ENCODE data around the gene C11orf98. TPM values are rescaled to one million over a fixed set of nuclear protein-coding genes. Genes with fewer than 3 reads are reported as not detected.
A peak's percentile ranks its signal among the peaks of the same experiment; 100 is the strongest.

C11orf98 gene
- total RNA-seq, 1 experiment from 2014 or later, result 139 TPM

DNA sequence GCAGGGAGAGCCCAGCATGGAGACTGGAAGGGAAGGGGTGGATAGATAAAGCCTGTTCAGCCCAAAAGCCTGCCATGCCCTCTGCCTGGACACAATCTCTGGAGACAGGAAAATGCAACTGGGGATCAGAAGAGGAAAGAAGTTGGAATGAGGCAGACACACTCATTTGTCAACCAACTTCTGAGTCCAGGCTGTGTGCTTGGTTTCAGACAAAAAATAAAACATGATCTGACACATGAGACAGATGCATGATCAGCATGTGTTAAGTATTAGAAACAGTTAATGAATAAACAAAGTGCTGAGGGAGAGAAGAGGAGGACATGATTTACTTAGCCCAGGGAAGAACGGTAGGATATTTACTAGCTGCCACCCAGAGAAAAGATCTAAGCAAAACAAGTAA is 23.5 kb upstream of the C11orf98 start:
- Mint-ChIP-seq H3K27me3 (ENCODE audit: low read depth) (no peaks in the 10 kb centered on the region), H3K27ac (peak overlapping the region in 1 of 3 experiments; percentile 38; a peak in 2 of 7 replicates), H3K4me3 (no peak overlapping the region), H3K36me3 (ENCODE audit: insufficient read depth in 1 of 3, low read depth in 3 of 3) (peaks cover 9 to 29% (median 28%) of the 10 kb centered on the region in 3 experiments; a peak in 5 of 7 replicates), H3K9me3 (no peaks in the 10 kb centered on the region; a peak in 1 of 5 replicates), H3K4me1 (peaks cover 0 to 10% of the 10 kb centered on the region in 2 experiments; a peak in 3 of 4 replicates)
- H2BK12ac ChIP-seq (ENCODE audit: insufficient read length, low read depth, low read length), result no peak overlapping the region
- no peaks in the 10 kb centered on the region for H3K79me1 ChIP-seq (ENCODE audit: insufficient read depth, low read depth, low read length, poor library complexity, severe bottlenecking)
- no peaks in the 10 kb centered on the region for H3K9me3 ChIP-seq (ENCODE audit: control insufficient read depth, low read depth, low read length)
- no peak overlapping the region for H3K27ac ChIP-seq (ENCODE audit: insufficient read length, low read depth, low read length)
- no peak overlapping the region for H3K23ac ChIP-seq (ENCODE audit: insufficient read length, low read depth, low read length)
- H4K20me1 ChIP-seq (ENCODE audit: control insufficient read depth, insufficient read depth, insufficient read length), result no peaks in the 10 kb centered on the region
- no peak overlapping the region for H3K14ac ChIP-seq (ENCODE audit: insufficient read depth, low read length)
- no CpG with 5 or more reads among the region's 1 CpG for WGBS (ENCODE audit: extremely low coverage, insufficient read length, low lambda C conversion rate)
- no peak for DNase-seq
- H4K8ac ChIP-seq (replicated peaks; ENCODE audit: insufficient read length, low read depth, low read length), result no peak overlapping the region
- no peak overlapping the region for H2BK20ac ChIP-seq (ENCODE audit: low read depth, low read length, poor library complexity, severe bottlenecking)
- H2AK5ac ChIP-seq (ENCODE audit: insufficient read length, low read length), result no peak overlapping the region
- H3K4me1 ChIP-seq (ENCODE audit: insufficient read depth, low read length), result no peaks in the 10 kb centered on the region
- H3K18ac ChIP-seq (ENCODE audit: insufficient read length, low read depth, low read length), result no peak overlapping the region
- H2AFZ ChIP-seq (ENCODE audit: low read length), result no peak overlapping the region
- H3K56ac ChIP-seq (ENCODE audit: insufficient read length, low read depth, low read length), result no peak overlapping the region
- H4K91ac ChIP-seq (ENCODE audit: insufficient read length, low read depth, low read length), result no peak overlapping the region
- H2BK5ac ChIP-seq (ENCODE audit: insufficient read length, low read length), result no peak overlapping the region
- H2BK15ac ChIP-seq (ENCODE audit: low read depth, low read length), result no peak overlapping the region
- no peak overlapping the region for H3K4me2 ChIP-seq (ENCODE audit: insufficient read depth, insufficient read length, low read length)
- H3K4ac ChIP-seq (ENCODE audit: low read depth, low read length), result no peak overlapping the region
- no peak overlapping the region for H3T11ph ChIP-seq (ENCODE audit: low read length)
- H4K5ac ChIP-seq (ENCODE audit: insufficient read length, low read depth, low read length), result no peak overlapping the region
- TF ChIP-seq, protein P1, sequence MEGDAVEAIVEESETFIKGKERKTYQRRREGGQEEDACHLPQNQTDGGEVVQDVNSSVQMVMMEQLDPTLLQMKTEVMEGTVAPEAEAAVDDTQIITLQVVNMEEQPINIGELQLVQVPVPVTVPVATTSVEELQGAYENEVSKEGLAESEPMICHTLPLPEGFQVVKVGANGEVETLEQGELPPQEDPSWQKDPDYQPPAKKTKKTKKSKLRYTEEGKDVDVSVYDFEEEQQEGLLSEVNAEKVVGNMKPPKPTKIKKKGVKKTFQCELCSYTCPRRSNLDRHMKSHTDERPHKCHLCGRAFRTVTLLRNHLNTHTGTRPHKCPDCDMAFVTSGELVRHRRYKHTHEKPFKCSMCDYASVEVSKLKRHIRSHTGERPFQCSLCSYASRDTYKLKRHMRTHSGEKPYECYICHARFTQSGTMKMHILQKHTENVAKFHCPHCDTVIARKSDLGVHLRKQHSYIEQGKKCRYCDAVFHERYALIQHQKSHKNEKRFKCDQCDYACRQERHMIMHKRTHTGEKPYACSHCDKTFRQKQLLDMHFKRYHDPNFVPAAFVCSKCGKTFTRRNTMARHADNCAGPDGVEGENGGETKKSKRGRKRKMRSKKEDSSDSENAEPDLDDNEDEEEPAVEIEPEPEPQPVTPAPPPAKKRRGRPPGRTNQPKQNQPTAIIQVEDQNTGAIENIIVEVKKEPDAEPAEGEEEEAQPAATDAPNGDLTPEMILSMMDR (conservative IDR thresholded peaks at IDR 0.05), result no peak
- no peak overlapping the region for H3K9ac ChIP-seq (ENCODE audit: extremely low read depth, insufficient read length, low read length)
- no peaks in the 10 kb centered on the region for H3K23me2 ChIP-seq (ENCODE audit: insufficient read length, low read depth, low read length, poor library complexity, severe bottlenecking)
- no peak overlapping the region for H2BK120ac ChIP-seq (ENCODE audit: low read depth, low read length, poor library complexity, severe bottlenecking)
- H3K27me3 ChIP-seq (ENCODE audit: insufficient read depth, low read length), result no peaks in the 10 kb centered on the region
- no peaks in the 10 kb centered on the region for H3K79me2 ChIP-seq (ENCODE audit: insufficient read depth, low read length)
